Neural cell (in vitro differentiated cells): ENCODE data around the gene HDLBP.

ENCODE experiments used
- REST ChIP-seq: IDR thresholded peaks from 2 replicates; pipeline ENCODE4 v1.6.1; 2012; ENCODE audit warnings: borderline replicate concordance
- SMC3 ChIP-seq: fragments of 450-650 bp; conservative IDR thresholded peaks from 2 replicates; pipeline ENCODE4 v1.6.1; 2014; ENCODE audit warnings: antibody characterized with exemption, mild to moderate bottlenecking, moderate library complexity; ENCODE audit not compliant: poor library complexity

GRCh38 chr2:241235859-241236593 lies 79.4 kb downstream of the HDLBP start:
- TF ChIP-seq SMC3, result no peak
- TF ChIP-seq REST, result no peak
